Retina (tissue), 1 donor: Measurements from ENCODE around the gene FAAP100.

ENCODE experiments used
- DNase-seq: peaks from one replicate; pipeline ENCODE4 v3.0.0-alpha.2; 2016

FAAP100 gene

GRCh38 chr17:81509972-81510784, 42.0 kb downstream of the FAAP100 start:
- no peak for DNase-seq

- no peak for DNase-seq
Observed at GRCh38 chr17:81509207-81509971, 42.8 kb downstream of the FAAP100 start.

- no peak for DNase-seq
Observed at GRCh38 chr17:81508639-81509206, 43.4 kb downstream of the FAAP100 start.

GRCh38 chr17:81503619-81504018, 48.5 kb downstream of the FAAP100 start:
- DNase-seq: no peak

GRCh38 chr17:81502471-81503017, 49.6 kb downstream of the FAAP100 start:
- no peak for DNase-seq

- peak; percentile 28 for DNase-seq
Observed at GRCh38 chr17:81500047-81500446, 52.1 kb downstream of the FAAP100 start.

GRCh38 chr17:81499601-81499970, 52.6 kb downstream of the FAAP100 start:
- DNase-seq: peak; percentile 5

- no peak for DNase-seq
Observed at GRCh38 chr17:81498953-81499600, 53.1 kb downstream of the FAAP100 start.

GRCh38 chr17:81494626-81495377, 57.4 kb downstream of the FAAP100 start:
- DNase-seq: peak; percentile 21

GRCh38 chr17:81493198-81494038, 58.7 kb downstream of the FAAP100 start:
- no peak for DNase-seq

GRCh38 chr17:81492706-81493105, 59.4 kb downstream of the FAAP100 start:
- no peak for DNase-seq

- DNase-seq: peak; percentile 64
Observed at GRCh38 chr17:81492202-81492601, 60.0 kb downstream of the FAAP100 start.

GRCh38 chr17:81491761-81492160, 60.4 kb downstream of the FAAP100 start:
- no peak for DNase-seq

GRCh38 chr17:81491181-81491581, 61.0 kb downstream of the FAAP100 start:
- DNase-seq: peak; percentile 40

GRCh38 chr17:81489998-81490992, 61.9 kb downstream of the FAAP100 start:
- peak; percentile 42 for DNase-seq
